Measurements from ENCODE around the gene NUP210. TPM values are rescaled to one million over a fixed set of nuclear protein-coding genes. Genes with fewer than 3 reads are reported as not detected.
A peak's percentile ranks its signal among the peaks of the same experiment; 100 is the strongest.

Gene NUP210
- total RNA-seq, 3 donors from 2014 or later (not counting 1 experiment from before 2014, with no cell fraction given): 156 to 194 (median 179) TPM

- no peak for TF ChIP-seq CTCF (IDR thresholded peaks at IDR 0.05)
- Histone ChIP-seq H3K27ac (ENCODE audit: low read length) (no peak overlapping the region), H3K36me3 (ENCODE audit: control insufficient read depth, insufficient read depth, low read length) (peaks cover 76% of the 10 kb centered on the region), H3K4me1 (ENCODE audit: control insufficient read depth, insufficient read depth, low read length) (peaks cover 45% of the 10 kb centered on the region), H3K27me3 (ENCODE audit: control insufficient read depth, insufficient read depth, low read length) (no peaks in the 10 kb centered on the region), H3K4me3 (ENCODE audit: low read length) (no peak overlapping the region), H3K9me3 (ENCODE audit: control insufficient read depth, insufficient read depth, low read length) (no peaks in the 10 kb centered on the region)
- WGBS (ENCODE audit: insufficient coverage): 96% methylated on average over 20 of the region's 20 CpGs
- DNase-seq: no peak
- Mint-ChIP-seq H3K36me3 (no peaks in the 10 kb centered on the region), H3K9me3 (no peaks in the 10 kb centered on the region), H3K27ac (no peak overlapping the region), H3K27me3 (ENCODE audit: low read depth in 2 of 2) (no peaks in the 10 kb centered on the region), H3K4me3 (no peak overlapping the region), H3K4me1 (peaks cover 40 to 63% of the 10 kb centered on the region in 2 donors)
- ATAC-seq: no peak
- intact Hi-C loops (cut with micrococcal nuclease): no loop called here
Measured at GRCh38 chr3:13339833-13340232, 80.3 kb downstream of the NUP210 start.

GRCh38 chr3:13338996-13339395 lies 81.1 kb downstream of the NUP210 start:
- H3K27me3 ChIP-seq (ENCODE audit: control insufficient read depth, insufficient read depth, low read length): no peaks in the 10 kb centered on the region
- intact Hi-C loops (cut with micrococcal nuclease): no loop called here
- 83% methylated on average over 5 of the region's 5 CpGs for WGBS (ENCODE audit: insufficient coverage)
- H3K4me1 ChIP-seq (ENCODE audit: control insufficient read depth, insufficient read depth, low read length): peaks cover 36% of the 10 kb centered on the region
- H3K27ac Mint-ChIP-seq: peak overlapping the region; percentile 57 to 72
- H3K36me3 Mint-ChIP-seq: no peaks in the 10 kb centered on the region
- TF ChIP-seq CTCF (IDR thresholded peaks at IDR 0.05): no peak
- no peak overlapping the region for H3K27ac ChIP-seq (ENCODE audit: low read length)
- peaks cover 32 to 55% of the 10 kb centered on the region in 2 donors for H3K4me1 Mint-ChIP-seq
- H3K4me3 Mint-ChIP-seq: no peak overlapping the region
- H3K36me3 ChIP-seq (ENCODE audit: control insufficient read depth, insufficient read depth, low read length): peaks cover 84% of the 10 kb centered on the region
- H3K27me3 Mint-ChIP-seq (ENCODE audit: low read depth in 2 of 2): no peaks in the 10 kb centered on the region
- H3K9me3 ChIP-seq (ENCODE audit: control insufficient read depth, insufficient read depth, low read length): no peaks in the 10 kb centered on the region
- H3K4me3 ChIP-seq (ENCODE audit: low read length): no peak overlapping the region
- H3K9me3 Mint-ChIP-seq: no peaks in the 10 kb centered on the region
- ATAC-seq (no peak), DNase-seq (no peak)

GRCh38 chr3:13338231-13338630 lies 81.9 kb downstream of the NUP210 start:
- H3K27me3 Mint-ChIP-seq (ENCODE audit: low read depth in 2 of 2): no peaks in the 10 kb centered on the region
- no peak overlapping the region for H3K4me3 Mint-ChIP-seq
- H3K36me3 Mint-ChIP-seq: no peaks in the 10 kb centered on the region
- H3K27ac Mint-ChIP-seq: peak overlapping the region; percentile 57 to 72
- no peaks in the 10 kb centered on the region for H3K9me3 Mint-ChIP-seq
- no peaks in the 10 kb centered on the region for H3K27me3 ChIP-seq (ENCODE audit: control insufficient read depth, insufficient read depth, low read length)
- H3K4me1 Mint-ChIP-seq: peaks cover 24 to 47% of the 10 kb centered on the region in 2 donors
- H3K36me3 ChIP-seq (ENCODE audit: control insufficient read depth, insufficient read depth, low read length): peaks cover 91% of the 10 kb centered on the region
- peaks cover 29% of the 10 kb centered on the region for H3K4me1 ChIP-seq (ENCODE audit: control insufficient read depth, insufficient read depth, low read length)
- ATAC-seq (no peak), DNase-seq (no peak)
- 87% methylated on average over 3 of the region's 3 CpGs for WGBS (ENCODE audit: insufficient coverage)
- H3K9me3 ChIP-seq (ENCODE audit: control insufficient read depth, insufficient read depth, low read length): no peaks in the 10 kb centered on the region
- no peak overlapping the region for H3K4me3 ChIP-seq (ENCODE audit: low read length)
- intact Hi-C loops (cut with micrococcal nuclease): no loop called here
- no peak overlapping the region for H3K27ac ChIP-seq (ENCODE audit: low read length)
- TF ChIP-seq CTCF (IDR thresholded peaks at IDR 0.05): no peak

GRCh38 chr3:13336592-13336991 lies 83.5 kb downstream of the NUP210 start:
- no peaks in the 10 kb centered on the region for H3K27me3 ChIP-seq (ENCODE audit: control insufficient read depth, insufficient read depth, low read length)
- TF ChIP-seq CTCF (IDR thresholded peaks at IDR 0.05): no peak
- Mint-ChIP-seq H3K9me3 (no peaks in the 10 kb centered on the region), H3K36me3 (no peaks in the 10 kb centered on the region), H3K27ac (peak overlapping the region; percentile 80 to 89), H3K27me3 (ENCODE audit: low read depth in 2 of 2) (no peaks in the 10 kb centered on the region), H3K4me1 (peaks cover 22 to 34% of the 10 kb centered on the region in 2 donors), H3K4me3 (no peak overlapping the region)
- H3K9me3 ChIP-seq (ENCODE audit: control insufficient read depth, insufficient read depth, low read length): no peaks in the 10 kb centered on the region
- DNase-seq: no peak
- WGBS (ENCODE audit: insufficient coverage): 54% methylated on average over 12 of the region's 12 CpGs
- H3K36me3 ChIP-seq (ENCODE audit: control insufficient read depth, insufficient read depth, low read length): peaks cover 98% of the 10 kb centered on the region
- intact Hi-C loops (cut with micrococcal nuclease): no loop called here
- no peak overlapping the region for H3K4me3 ChIP-seq (ENCODE audit: low read length)
- peak overlapping the region; percentile 2 for H3K27ac ChIP-seq (ENCODE audit: low read length)
- ATAC-seq: peak in 1 of 3 donors; percentile 19
- H3K4me1 ChIP-seq (ENCODE audit: control insufficient read depth, insufficient read depth, low read length): peaks cover 30% of the 10 kb centered on the region

All from natural killer cell (primary cell).